ENCODE data around the gene LGALS16.

DNA sequence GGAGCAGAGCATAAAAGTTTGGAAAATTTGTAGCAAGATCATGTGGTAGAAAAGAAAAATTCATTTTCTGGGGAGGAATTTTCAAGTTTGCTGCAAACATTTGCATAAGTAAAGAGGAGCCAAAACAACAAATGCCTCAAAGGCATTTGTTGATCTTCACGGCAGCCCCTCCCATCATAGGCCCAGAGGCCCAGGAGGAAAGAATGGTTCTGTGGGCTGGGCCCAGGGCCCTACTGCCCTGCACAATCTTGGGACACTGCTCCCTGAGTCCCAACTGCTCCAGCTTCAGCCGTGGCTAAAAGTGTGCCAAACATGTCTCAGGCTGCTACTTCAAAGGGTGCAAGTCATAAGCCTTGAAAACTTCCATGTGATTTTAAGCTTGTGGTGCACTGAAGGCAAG, 42.1 kb upstream of the LGALS16 start:
- TF ChIP-seq MXI1 (conservative IDR thresholded peaks at IDR 0.05; ENCODE audit: poor library complexity, severe bottlenecking) = no peak
- TF ChIP-seq, protein P1, sequence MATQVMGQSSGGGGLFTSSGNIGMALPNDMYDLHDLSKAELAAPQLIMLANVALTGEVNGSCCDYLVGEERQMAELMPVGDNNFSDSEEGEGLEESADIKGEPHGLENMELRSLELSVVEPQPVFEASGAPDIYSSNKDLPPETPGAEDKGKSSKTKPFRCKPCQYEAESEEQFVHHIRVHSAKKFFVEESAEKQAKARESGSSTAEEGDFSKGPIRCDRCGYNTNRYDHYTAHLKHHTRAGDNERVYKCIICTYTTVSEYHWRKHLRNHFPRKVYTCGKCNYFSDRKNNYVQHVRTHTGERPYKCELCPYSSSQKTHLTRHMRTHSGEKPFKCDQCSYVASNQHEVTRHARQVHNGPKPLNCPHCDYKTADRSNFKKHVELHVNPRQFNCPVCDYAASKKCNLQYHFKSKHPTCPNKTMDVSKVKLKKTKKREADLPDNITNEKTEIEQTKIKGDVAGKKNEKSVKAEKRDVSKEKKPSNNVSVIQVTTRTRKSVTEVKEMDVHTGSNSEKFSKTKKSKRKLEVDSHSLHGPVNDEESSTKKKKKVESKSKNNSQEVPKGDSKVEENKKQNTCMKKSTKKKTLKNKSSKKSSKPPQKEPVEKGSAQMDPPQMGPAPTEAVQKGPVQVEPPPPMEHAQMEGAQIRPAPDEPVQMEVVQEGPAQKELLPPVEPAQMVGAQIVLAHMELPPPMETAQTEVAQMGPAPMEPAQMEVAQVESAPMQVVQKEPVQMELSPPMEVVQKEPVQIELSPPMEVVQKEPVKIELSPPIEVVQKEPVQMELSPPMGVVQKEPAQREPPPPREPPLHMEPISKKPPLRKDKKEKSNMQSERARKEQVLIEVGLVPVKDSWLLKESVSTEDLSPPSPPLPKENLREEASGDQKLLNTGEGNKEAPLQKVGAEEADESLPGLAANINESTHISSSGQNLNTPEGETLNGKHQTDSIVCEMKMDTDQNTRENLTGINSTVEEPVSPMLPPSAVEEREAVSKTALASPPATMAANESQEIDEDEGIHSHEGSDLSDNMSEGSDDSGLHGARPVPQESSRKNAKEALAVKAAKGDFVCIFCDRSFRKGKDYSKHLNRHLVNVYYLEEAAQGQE (IDR thresholded peaks at IDR 0.05; ENCODE audit: borderline replicate concordance) = no peak
- TF ChIP-seq, protein P2, sequence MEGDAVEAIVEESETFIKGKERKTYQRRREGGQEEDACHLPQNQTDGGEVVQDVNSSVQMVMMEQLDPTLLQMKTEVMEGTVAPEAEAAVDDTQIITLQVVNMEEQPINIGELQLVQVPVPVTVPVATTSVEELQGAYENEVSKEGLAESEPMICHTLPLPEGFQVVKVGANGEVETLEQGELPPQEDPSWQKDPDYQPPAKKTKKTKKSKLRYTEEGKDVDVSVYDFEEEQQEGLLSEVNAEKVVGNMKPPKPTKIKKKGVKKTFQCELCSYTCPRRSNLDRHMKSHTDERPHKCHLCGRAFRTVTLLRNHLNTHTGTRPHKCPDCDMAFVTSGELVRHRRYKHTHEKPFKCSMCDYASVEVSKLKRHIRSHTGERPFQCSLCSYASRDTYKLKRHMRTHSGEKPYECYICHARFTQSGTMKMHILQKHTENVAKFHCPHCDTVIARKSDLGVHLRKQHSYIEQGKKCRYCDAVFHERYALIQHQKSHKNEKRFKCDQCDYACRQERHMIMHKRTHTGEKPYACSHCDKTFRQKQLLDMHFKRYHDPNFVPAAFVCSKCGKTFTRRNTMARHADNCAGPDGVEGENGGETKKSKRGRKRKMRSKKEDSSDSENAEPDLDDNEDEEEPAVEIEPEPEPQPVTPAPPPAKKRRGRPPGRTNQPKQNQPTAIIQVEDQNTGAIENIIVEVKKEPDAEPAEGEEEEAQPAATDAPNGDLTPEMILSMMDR (IDR thresholded peaks at IDR 0.05; ENCODE audit: poor library complexity, severe bottlenecking) = no peak

Measured in neural cell (in vitro differentiated cells).